Measurements from ENCODE around the gene TRMT11. TPM values are rescaled to one million over a fixed set of nuclear protein-coding genes. Genes with fewer than 3 reads are reported as not detected.

TRMT11 gene
- total and polyA plus RNA-seq, 2 of the 13 experiments (the other 11 are each of a cell fraction or from before 2014, with no cell fraction given) = 42.2 to 81.9 TPM

DNA sequence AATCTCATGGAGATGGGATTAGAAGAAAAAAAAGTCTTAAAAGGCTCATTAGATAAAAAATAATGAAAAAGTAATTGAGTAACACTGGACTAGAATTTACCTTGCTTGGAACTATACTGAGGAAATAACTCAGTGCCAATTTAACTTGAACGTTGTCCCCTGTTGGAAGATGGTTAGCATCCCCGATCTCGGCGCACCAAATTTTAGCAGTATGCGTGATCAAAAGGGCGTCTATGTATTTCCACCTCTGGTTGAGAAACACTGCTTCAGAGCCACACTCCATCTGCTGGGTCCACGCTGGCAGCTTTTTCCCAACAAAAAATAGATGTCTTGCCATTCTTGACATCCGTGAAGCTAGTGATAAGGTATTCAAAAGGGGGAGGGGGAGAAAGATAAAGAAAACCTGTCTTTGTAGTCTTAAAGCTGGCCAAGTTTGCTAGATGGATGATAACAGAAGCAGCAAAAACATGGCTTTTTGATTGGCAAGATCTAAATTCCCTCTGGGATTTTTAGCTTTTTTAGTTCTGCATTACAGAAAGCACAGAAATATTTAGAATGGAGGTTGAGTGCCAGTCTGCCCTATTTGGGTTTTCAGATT lies 23.3 kb upstream of the TRMT11 start:
- peaks cover 2 to 14% of the 10 kb centered on the region in 2 experiments; a peak in 4 of 5 replicates for H3K36me3 ChIP-seq (replicated peaks in 1 of 2; ENCODE audit: control insufficient read depth in 1 of 2, insufficient read depth in 2 of 2, low read length in 2 of 2)
- BruUV-seq (replicated peaks) = no TSS peak
- H4K20me1 ChIP-seq (ENCODE audit: insufficient read depth, low read length) = no peaks in the 10 kb centered on the region
- DNase-seq (ENCODE audit: low spot score) = no peak
- H3K79me2 ChIP-seq (ENCODE audit: insufficient read depth, low read length) = peaks cover 31% of the 10 kb centered on the region
- no peak overlapping the region for H2AFZ ChIP-seq (ENCODE audit: low read length)
- no peaks in the 10 kb centered on the region for H3K27me3 ChIP-seq (ENCODE audit: control insufficient read depth in 1 of 2, insufficient read depth in 2 of 2, low read length in 2 of 2)
- H3K27ac ChIP-seq (ENCODE audit: extremely low read length, insufficient read depth, low read length) = no peak overlapping the region
- H3K4me1 ChIP-seq (ENCODE audit: insufficient read depth, low read length) = peaks cover 31% of the 10 kb centered on the region
- CTCF ChIA-PET (ENCODE audit: low intra/inter-chr PET ratio, low total read pairs) = no interaction called here
- intact Hi-C loops (cut with micrococcal nuclease; ENCODE audit: unreplicated experiment) (no loop called here), in situ Hi-C loops (cut with HindIII; ENCODE audit: extremely low pct_ligation_motif_present, low pct_unique_long_range_greater_than_20kb) (no loop called here)
- no peaks in the 10 kb centered on the region for H3K9me3 ChIP-seq (ENCODE audit: low read length)
- no peak for FAIRE-seq
- no peak overlapping the region for H3K4me3 ChIP-seq (replicated peaks in 1 of 3; ENCODE audit: insufficient read depth in 1 of 3, low read depth in 2 of 3, low read length in 3 of 3)
- POLR2A ChIA-PET = interaction anchor here (1.0 kb wide), 1 partner anchor 23 kb away, joined by 3 read pairs; the partner anchor contains the start of gene TRMT11
- H3K9ac ChIP-seq (ENCODE audit: insufficient read depth, low read depth, low read length) = no peak overlapping the region
- no peak for TF ChIP-seq ZSCAN9 (CRISPR knock-in tag; IDR thresholded peaks at IDR 0.05; ENCODE audit: borderline replicate concordance)
- TF ChIP-seq ZFP36L2 (CRISPR knock-in tag; IDR thresholded peaks at IDR 0.05) = no peak
- no peak for TF ChIP-seq HNF4A (CRISPR knock-in tag; IDR thresholded peaks at IDR 0.05)
- TF ChIP-seq ZNF354B (CRISPR knock-in tag; IDR thresholded peaks at IDR 0.05) = no peak
- no peak for TF ChIP-seq BORCS8-MEF2B (CRISPR knock-in tag; IDR thresholded peaks at IDR 0.05)
- no peak for TF ChIP-seq ZFP82 (CRISPR knock-in tag; IDR thresholded peaks at IDR 0.05; ENCODE audit: borderline replicate concordance)
- TF ChIP-seq MED13 (CRISPR knock-in tag; IDR thresholded peaks at IDR 0.05) = no peak
- TF ChIP-seq NFE2L2 (IDR thresholded peaks at IDR 0.05; ENCODE audit: low read length) = no peak
- no peak for TF ChIP-seq CAMTA2 (CRISPR knock-in tag; IDR thresholded peaks at IDR 0.05; ENCODE audit: borderline replicate concordance)
- TF ChIP-seq ZNF660 (CRISPR knock-in tag; IDR thresholded peaks at IDR 0.05; ENCODE audit: borderline replicate concordance, low read depth) = no peak
- no peak for TF ChIP-seq ZNF879 (CRISPR knock-in tag; IDR thresholded peaks at IDR 0.05)
- TF ChIP-seq MYNN (CRISPR knock-in tag; IDR thresholded peaks at IDR 0.05; ENCODE audit: low read depth) = no peak
- TF ChIP-seq ONECUT2 (CRISPR knock-in tag; IDR thresholded peaks at IDR 0.05) = no peak
- TF ChIP-seq ARNT (IDR thresholded peaks at IDR 0.05) = no peak
- 95% methylated on average over 8 of the region's 8 CpGs for WGBS (ENCODE audit: low lambda C conversion rate)
- ATAC-seq = no peak
- H3K4me2 ChIP-seq (ENCODE audit: low read depth, low read length) = no peak overlapping the region

All from HepG2 (cell line).